Peyer's patch (tissue), 4 donors: Measurements from ENCODE around the gene ACOX3. TPM values are rescaled to one million over a fixed set of nuclear protein-coding genes. Genes with fewer than 3 reads are reported as not detected.

Experiments
- DNase-seq, 3 donors: peaks; one replicate each; pipeline ENCODE4 v3.0.0-alpha.2; 2017 to 2019
- H3K27ac ChIP-seq, 4 donors: fragments of 200-600 bp; sonication (generic); one replicate each; pipeline ENCODE4 v1.5.1; 2016 to 2019
- H3K27me3 ChIP-seq, 2 donors: fragments of 200-600 bp; sonication (generic); one replicate each; pipeline ENCODE4 v1.5.1; 2019
- H3K36me3 ChIP-seq, 3 donors: fragments of 200-600 bp; sonication (generic); one replicate each; pipeline ENCODE4 v1.5.1; 2016 to 2019
- H3K4me1 ChIP-seq, 4 donors: fragments of 200-600 bp; sonication (generic); one replicate each; pipeline ENCODE4 v1.5.1; 2016 to 2019
- H3K4me3 ChIP-seq, 4 donors: fragments of 200-600 bp; sonication (generic); 1 replicate in 3 of 4; 2 replicates in 1 of 4; pipeline ENCODE4 v1.5.1; 2016 to 2019; ENCODE audit warnings: mild to moderate bottlenecking in 1 of 4
- H3K9me3 ChIP-seq, 4 donors: fragments of 200-600 bp; sonication (generic); one replicate each; pipeline ENCODE4 v1.5.1; 2016 to 2019; ENCODE audit warnings: mild to moderate bottlenecking in 1 of 4
- POLR2A ChIP-seq, 2 donors: fragments of 450-650 bp; IDR thresholded peaks; one replicate each; pipeline ENCODE4 v1.5.1; 2017; ENCODE audit warnings: antibody characterized with exemption in 2 of 2, mild to moderate bottlenecking in 2 of 2, moderate library complexity in 2 of 2
- total RNA-seq, 4 donors: library from RNA; depleted of rRNA; stranded (reverse); fragments of >200 nt; gene quantifications; one replicate each; pipeline ENCODE4 v1.1.0, GENCODE V29; 2016
- TF ChIP-seq, protein P1 (sequence below), 6 experiments: fragments of 450-650 bp in 4 of 6; fragments of 200-600 bp in 2 of 6; sonication (generic) in 1 of 6; IDR thresholded peaks; one replicate each; pipeline ENCODE4 v1.5.1; 2017 to 2019; ENCODE audit warnings: antibody characterized with exemption in 6 of 6, mild to moderate bottlenecking in 3 of 6, moderate library complexity in 1 of 6

Gene ACOX3
- total RNA-seq, 4 donors from 2014 or later = 17.2 to 95.7 (median 43.7) TPM

GRCh38 chr4:8419222-8420041 is 21.1 kb downstream of the ACOX3 start:
- Histone ChIP-seq H3K36me3 (peaks cover 0 to 24% (median 0%) of the 10 kb centered on the region in 3 donors), H3K27ac (no peak overlapping the region), H3K4me1 (no peaks in the 10 kb centered on the region), H3K27me3 (no peaks in the 10 kb centered on the region), H3K4me3 (no peak overlapping the region), H3K9me3 (no peaks in the 10 kb centered on the region)
- DNase-seq = no peak
- no peak for TF ChIP-seq POLR2A (IDR thresholded peaks at IDR 0.05)
- TF ChIP-seq, protein P1, sequence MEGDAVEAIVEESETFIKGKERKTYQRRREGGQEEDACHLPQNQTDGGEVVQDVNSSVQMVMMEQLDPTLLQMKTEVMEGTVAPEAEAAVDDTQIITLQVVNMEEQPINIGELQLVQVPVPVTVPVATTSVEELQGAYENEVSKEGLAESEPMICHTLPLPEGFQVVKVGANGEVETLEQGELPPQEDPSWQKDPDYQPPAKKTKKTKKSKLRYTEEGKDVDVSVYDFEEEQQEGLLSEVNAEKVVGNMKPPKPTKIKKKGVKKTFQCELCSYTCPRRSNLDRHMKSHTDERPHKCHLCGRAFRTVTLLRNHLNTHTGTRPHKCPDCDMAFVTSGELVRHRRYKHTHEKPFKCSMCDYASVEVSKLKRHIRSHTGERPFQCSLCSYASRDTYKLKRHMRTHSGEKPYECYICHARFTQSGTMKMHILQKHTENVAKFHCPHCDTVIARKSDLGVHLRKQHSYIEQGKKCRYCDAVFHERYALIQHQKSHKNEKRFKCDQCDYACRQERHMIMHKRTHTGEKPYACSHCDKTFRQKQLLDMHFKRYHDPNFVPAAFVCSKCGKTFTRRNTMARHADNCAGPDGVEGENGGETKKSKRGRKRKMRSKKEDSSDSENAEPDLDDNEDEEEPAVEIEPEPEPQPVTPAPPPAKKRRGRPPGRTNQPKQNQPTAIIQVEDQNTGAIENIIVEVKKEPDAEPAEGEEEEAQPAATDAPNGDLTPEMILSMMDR (IDR thresholded peaks at IDR 0.05) = no peak

DNA sequence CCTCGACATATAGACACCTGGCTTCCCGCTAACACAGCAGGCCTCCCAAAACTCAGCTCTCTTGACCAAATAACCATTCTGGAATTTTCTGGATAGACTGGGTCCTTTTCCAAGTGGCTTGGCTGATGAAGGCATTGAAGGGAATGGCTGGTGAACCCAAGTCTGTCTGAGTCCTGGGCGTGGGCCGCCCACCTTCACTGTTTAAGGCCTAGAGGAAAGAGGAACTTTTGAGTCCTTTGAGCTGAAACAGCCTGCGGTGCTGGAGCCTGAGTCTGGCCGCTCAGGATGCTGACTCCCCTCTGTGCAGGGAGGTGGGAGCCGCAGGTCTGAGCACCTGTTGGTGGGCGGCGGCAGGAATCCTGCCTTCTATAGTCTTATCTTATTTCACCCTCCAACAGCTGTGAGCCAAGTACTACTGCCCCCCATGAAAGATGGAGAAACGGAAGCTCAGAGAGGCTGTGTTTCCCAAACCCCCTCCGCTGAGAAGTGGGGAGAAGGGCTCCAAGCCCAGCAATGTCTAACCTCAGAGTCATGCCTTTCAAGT is 23.4 kb downstream of the ACOX3 start:
- no peak for TF ChIP-seq POLR2A (IDR thresholded peaks at IDR 0.05)
- TF ChIP-seq, protein P1 (IDR thresholded peaks at IDR 0.05) = no peak
- H3K4me3 ChIP-seq = no peak overlapping the region
- H3K4me1 ChIP-seq = no peaks in the 10 kb centered on the region
- H3K9me3 ChIP-seq = no peaks in the 10 kb centered on the region
- H3K27ac ChIP-seq = no peak overlapping the region
- no peak for DNase-seq
- H3K27me3 ChIP-seq = no peaks in the 10 kb centered on the region
- H3K36me3 ChIP-seq = peaks cover 0 to 30% (median 0%) of the 10 kb centered on the region in 3 donors

- no peaks in the 10 kb centered on the region for H3K9me3 ChIP-seq
- H3K4me3 ChIP-seq = no peak overlapping the region
- H3K27me3 ChIP-seq = no peaks in the 10 kb centered on the region
- no peak for TF ChIP-seq POLR2A (IDR thresholded peaks at IDR 0.05)
- TF ChIP-seq, protein P1 (IDR thresholded peaks at IDR 0.05) = no peak
- peaks cover 0 to 30% (median 0%) of the 10 kb centered on the region in 3 donors for H3K36me3 ChIP-seq
- H3K27ac ChIP-seq = no peak overlapping the region
- no peak for DNase-seq
- no peaks in the 10 kb centered on the region for H3K4me1 ChIP-seq
Measured at GRCh38 chr4:8414377-8414776, 26.1 kb downstream of the ACOX3 start.

DNA sequence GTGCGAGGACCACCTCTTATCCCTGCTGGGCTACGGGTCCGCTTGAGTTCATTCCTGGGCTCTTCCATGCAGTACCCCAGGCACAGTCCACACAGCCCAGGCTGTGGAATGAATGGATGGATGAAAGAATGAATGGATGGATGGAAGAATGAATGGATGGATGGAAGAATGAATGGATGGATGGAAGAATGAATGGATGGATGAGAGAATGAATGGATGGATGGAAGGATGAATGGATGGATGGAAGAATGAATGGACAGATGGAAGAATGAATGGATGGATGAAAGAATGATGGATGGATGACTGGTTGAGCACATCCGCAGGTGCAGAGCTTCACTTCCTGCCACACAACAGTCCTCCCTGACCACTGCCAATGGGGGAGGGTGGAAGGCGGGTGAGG is 28.2 kb downstream of the ACOX3 start:
- Histone ChIP-seq H3K9me3 (no peaks in the 10 kb centered on the region), H3K36me3 (peaks cover 0 to 40% (median 0%) of the 10 kb centered on the region in 3 donors), H3K4me3 (no peak overlapping the region), H3K27me3 (no peaks in the 10 kb centered on the region), H3K4me1 (no peaks in the 10 kb centered on the region), H3K27ac (no peak overlapping the region)
- DNase-seq = no peak
- no peak for TF ChIP-seq POLR2A (IDR thresholded peaks at IDR 0.05)
- TF ChIP-seq, protein P1 (IDR thresholded peaks at IDR 0.05) = no peak

GRCh38 chr4:8411351-8412180 is 29.0 kb downstream of the ACOX3 start:
- peaks cover 0 to 40% (median 0%) of the 10 kb centered on the region in 3 donors for H3K36me3 ChIP-seq
- H3K4me1 ChIP-seq = no peaks in the 10 kb centered on the region
- H3K27me3 ChIP-seq = no peaks in the 10 kb centered on the region
- no peaks in the 10 kb centered on the region for H3K9me3 ChIP-seq
- DNase-seq = no peak
- TF ChIP-seq, protein P1 (IDR thresholded peaks at IDR 0.05) = no peak
- TF ChIP-seq POLR2A (IDR thresholded peaks at IDR 0.05) = no peak
- no peak overlapping the region for H3K4me3 ChIP-seq
- no peak overlapping the region for H3K27ac ChIP-seq
